ENCODE data around the gene NAP1L5.

GRCh38 chr4:88728146-88728545 lies 30.5 kb upstream of the NAP1L5 start:
- TF ChIP-seq, protein P1, sequence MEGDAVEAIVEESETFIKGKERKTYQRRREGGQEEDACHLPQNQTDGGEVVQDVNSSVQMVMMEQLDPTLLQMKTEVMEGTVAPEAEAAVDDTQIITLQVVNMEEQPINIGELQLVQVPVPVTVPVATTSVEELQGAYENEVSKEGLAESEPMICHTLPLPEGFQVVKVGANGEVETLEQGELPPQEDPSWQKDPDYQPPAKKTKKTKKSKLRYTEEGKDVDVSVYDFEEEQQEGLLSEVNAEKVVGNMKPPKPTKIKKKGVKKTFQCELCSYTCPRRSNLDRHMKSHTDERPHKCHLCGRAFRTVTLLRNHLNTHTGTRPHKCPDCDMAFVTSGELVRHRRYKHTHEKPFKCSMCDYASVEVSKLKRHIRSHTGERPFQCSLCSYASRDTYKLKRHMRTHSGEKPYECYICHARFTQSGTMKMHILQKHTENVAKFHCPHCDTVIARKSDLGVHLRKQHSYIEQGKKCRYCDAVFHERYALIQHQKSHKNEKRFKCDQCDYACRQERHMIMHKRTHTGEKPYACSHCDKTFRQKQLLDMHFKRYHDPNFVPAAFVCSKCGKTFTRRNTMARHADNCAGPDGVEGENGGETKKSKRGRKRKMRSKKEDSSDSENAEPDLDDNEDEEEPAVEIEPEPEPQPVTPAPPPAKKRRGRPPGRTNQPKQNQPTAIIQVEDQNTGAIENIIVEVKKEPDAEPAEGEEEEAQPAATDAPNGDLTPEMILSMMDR (IDR thresholded peaks at IDR 0.05; ENCODE audit: low read depth, low read length), result no peak
- TF ChIP-seq EZH2phosphoT487 (IDR thresholded peaks at IDR 0.05; ENCODE audit: low read depth), result no peak

Measured in OCI-LY3 (cell line).